BE2C (cell line): ENCODE results near the gene SPRED2.

Experiments
- DNase-seq: peaks from one replicate; pipeline ENCODE4 v3.0.0-alpha.2; 2020
- H3K27me3 ChIP-seq: fragments of 250-450 bp; sonication (Bioruptor Pico); 2 replicates; pipeline ENCODE4 v1.5.1; 2020; ENCODE audit warnings: mild to moderate bottlenecking
- H3K36me3 ChIP-seq: fragments of 250-450 bp; sonication (Bioruptor Pico); 2 replicates; pipeline ENCODE4 v1.5.1; 2020; ENCODE audit warnings: mild to moderate bottlenecking
- H3K4me1 ChIP-seq: fragments of 250-450 bp; sonication (Bioruptor Pico); 2 replicates; pipeline ENCODE4 v1.5.1; 2020
- H3K4me3 ChIP-seq: 2 replicates; pipeline ENCODE4 v1.5.1; 2011; ENCODE audit warnings: low read depth, low read length
- H3K9me3 ChIP-seq: fragments of 250-450 bp; sonication (Bioruptor Pico); 2 replicates; pipeline ENCODE4 v1.5.1; 2020
- TF ChIP-seq, protein P1 (sequence below): IDR thresholded peaks from 2 replicates; pipeline ENCODE4 v1.5.1; 2012; ENCODE audit warnings: mild to moderate bottlenecking, low read depth, low read length

Gene SPRED2

GRCh38 chr2:65268957-65269356, 163.4 kb downstream of the SPRED2 start:
- H3K27me3 ChIP-seq: no peaks in the 10 kb centered on the region
- H3K36me3 ChIP-seq: no peaks in the 10 kb centered on the region
- DNase-seq: no peak
- TF ChIP-seq, protein P1, sequence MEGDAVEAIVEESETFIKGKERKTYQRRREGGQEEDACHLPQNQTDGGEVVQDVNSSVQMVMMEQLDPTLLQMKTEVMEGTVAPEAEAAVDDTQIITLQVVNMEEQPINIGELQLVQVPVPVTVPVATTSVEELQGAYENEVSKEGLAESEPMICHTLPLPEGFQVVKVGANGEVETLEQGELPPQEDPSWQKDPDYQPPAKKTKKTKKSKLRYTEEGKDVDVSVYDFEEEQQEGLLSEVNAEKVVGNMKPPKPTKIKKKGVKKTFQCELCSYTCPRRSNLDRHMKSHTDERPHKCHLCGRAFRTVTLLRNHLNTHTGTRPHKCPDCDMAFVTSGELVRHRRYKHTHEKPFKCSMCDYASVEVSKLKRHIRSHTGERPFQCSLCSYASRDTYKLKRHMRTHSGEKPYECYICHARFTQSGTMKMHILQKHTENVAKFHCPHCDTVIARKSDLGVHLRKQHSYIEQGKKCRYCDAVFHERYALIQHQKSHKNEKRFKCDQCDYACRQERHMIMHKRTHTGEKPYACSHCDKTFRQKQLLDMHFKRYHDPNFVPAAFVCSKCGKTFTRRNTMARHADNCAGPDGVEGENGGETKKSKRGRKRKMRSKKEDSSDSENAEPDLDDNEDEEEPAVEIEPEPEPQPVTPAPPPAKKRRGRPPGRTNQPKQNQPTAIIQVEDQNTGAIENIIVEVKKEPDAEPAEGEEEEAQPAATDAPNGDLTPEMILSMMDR: no peak
- H3K4me1 ChIP-seq: peaks cover 12% of the 10 kb centered on the region
- no peak overlapping the region for H3K4me3 ChIP-seq
- H3K9me3 ChIP-seq: no peaks in the 10 kb centered on the region

- Histone ChIP-seq H3K36me3 (no peaks in the 10 kb centered on the region), H3K9me3 (no peaks in the 10 kb centered on the region)
Observed at GRCh38 chr2:65267008-65267407, 165.4 kb downstream of the SPRED2 start.

GRCh38 chr2:65265671-65266045, 166.7 kb downstream of the SPRED2 start:
- no peaks in the 10 kb centered on the region for H3K36me3 ChIP-seq
- H3K4me3 ChIP-seq: no peak overlapping the region
- no peaks in the 10 kb centered on the region for H3K27me3 ChIP-seq
- DNase-seq: no peak
- H3K4me1 ChIP-seq: peaks cover 12% of the 10 kb centered on the region
- H3K9me3 ChIP-seq: no peaks in the 10 kb centered on the region
- TF ChIP-seq, protein P1: no peak

More at GRCh38 chr2:65267008-65267407, 165.4 kb downstream of the SPRED2 start:
- Histone ChIP-seq H3K27me3 (no peaks in the 10 kb centered on the region), H3K4me3 (no peak overlapping the region), H3K4me1 (peaks cover 12% of the 10 kb centered on the region)
- TF ChIP-seq, protein P1: no peak
- DNase-seq: no peak

- H3K27me3 ChIP-seq: no peaks in the 10 kb centered on the region
- H3K36me3 ChIP-seq: no peaks in the 10 kb centered on the region
- TF ChIP-seq, protein P1: peak; percentile 59
- peak; percentile 33 for DNase-seq
- no peaks in the 10 kb centered on the region for H3K9me3 ChIP-seq
- no peak overlapping the region for H3K4me3 ChIP-seq
- H3K4me1 ChIP-seq: peaks cover 12% of the 10 kb centered on the region
Observed at GRCh38 chr2:65264821-65265670, 167.4 kb downstream of the SPRED2 start.

DNA sequence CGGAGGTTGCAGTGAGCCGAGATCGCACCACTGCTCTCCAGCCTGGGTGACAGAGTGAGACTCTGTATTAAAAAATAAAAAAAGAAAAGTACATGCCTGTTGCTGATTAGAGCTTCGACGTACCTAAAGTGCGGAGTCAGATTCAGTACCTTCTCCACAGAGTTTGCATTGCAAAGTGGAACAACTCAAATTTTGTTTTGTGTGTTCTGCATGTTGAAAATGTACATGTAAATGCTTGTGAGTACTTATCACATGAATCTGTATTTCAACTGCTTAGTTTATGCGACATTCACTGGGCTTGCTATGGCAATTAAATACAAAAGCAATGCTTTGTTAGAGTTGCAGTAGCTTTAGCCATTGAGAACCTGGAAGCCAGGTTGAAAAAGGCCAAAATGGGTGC, 168.4 kb downstream of the SPRED2 start:
- Histone ChIP-seq H3K4me3 (no peak overlapping the region), H3K36me3 (no peaks in the 10 kb centered on the region), H3K9me3 (no peaks in the 10 kb centered on the region), H3K4me1 (peaks cover 12% of the 10 kb centered on the region), H3K27me3 (no peaks in the 10 kb centered on the region)
- TF ChIP-seq, protein P1: no peak
- no peak for DNase-seq

DNA sequence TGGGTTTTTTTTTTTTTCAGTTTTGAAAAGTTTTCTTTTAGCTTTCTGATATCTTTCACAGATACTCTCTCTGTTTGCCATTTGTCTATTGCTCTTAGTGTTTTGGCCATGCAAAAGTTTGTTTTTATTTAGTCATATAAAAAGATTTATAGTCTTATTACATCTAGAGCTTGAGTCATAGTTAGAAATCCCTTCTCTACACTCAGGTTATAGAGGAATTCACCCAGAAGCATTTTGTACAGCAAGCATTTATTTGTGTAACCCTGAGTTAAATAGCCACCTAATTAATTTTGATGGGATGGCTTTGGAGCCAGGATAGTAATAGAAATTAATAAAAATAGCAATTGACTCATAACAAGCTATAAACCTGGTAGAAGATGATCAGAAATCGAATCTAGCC, 169.1 kb downstream of the SPRED2 start:
- TF ChIP-seq, protein P1: no peak
- no peaks in the 10 kb centered on the region for H3K9me3 ChIP-seq
- H3K27me3 ChIP-seq: no peaks in the 10 kb centered on the region
- H3K4me3 ChIP-seq: no peak overlapping the region
- H3K4me1 ChIP-seq: peaks cover 12% of the 10 kb centered on the region
- H3K36me3 ChIP-seq: no peaks in the 10 kb centered on the region
- DNase-seq: no peak
